Caki2 (cell line): ENCODE results near the gene STAP1. TPM values are rescaled to one million over a fixed set of nuclear protein-coding genes. Genes with fewer than 3 reads are reported as not detected.
"Not testable (repeated sequence)": the region's sequence is repeated elsewhere in the genome, so short reads cannot be mapped to it uniquely, and the experiment has no call there.

ENCODE experiments used
- DNase-seq: peaks from one replicate; pipeline ENCODE4 v3.0.0-alpha.2; 2015; ENCODE audit warnings: low read depth
- in situ Hi-C: cut with HindIII; loops from 2 replicates; pipeline ENCODE4 v1.10.0; 2016; ENCODE audit warnings: low sequenced_read_pairs, low pct_unique_long_range_greater_than_20kb, mixed read lengths
- total RNA-seq: library from RNA; depleted of rRNA; stranded (reverse); fragments of >200 nt; shearing (Covaris generic); gene quantifications from 2 replicates; pipeline ENCODE4 v1.2.3, GENCODE V29; 2014; ENCODE audit warnings: low replicate concordance; rRNA removed

STAP1 gene, protein sequence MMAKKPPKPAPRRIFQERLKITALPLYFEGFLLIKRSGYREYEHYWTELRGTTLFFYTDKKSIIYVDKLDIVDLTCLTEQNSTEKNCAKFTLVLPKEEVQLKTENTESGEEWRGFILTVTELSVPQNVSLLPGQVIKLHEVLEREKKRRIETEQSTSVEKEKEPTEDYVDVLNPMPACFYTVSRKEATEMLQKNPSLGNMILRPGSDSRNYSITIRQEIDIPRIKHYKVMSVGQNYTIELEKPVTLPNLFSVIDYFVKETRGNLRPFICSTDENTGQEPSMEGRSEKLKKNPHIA
- total RNA-seq: not detected in 2 replicates

DNA sequence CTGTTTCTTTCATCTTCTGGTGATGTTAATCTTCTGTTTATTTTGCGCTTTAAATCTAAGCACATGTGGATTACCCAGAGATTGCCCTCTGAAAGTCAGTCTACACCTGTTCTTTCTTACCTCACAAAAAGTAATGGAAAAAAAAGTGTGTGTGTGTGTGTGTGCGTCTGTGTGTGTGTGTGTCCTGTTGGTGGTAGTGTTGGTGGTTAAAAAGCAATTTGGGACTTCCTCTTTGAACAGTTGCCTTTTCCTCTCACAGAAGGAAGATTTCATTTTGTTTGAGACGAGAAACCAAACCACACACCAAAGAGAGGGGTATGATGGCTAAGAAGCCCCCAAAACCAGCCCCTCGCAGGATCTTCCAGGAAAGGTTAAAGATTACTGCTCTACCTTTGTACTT, at the start of gene STAP1:
TSS of gene STAP1 (plus strand) at position 235 of the 400 bp plus-strand sequence. CDS start at position 318, 83 bp downstream.
- in situ Hi-C loops: no loop called here
- DNase-seq: no peak

DNA sequence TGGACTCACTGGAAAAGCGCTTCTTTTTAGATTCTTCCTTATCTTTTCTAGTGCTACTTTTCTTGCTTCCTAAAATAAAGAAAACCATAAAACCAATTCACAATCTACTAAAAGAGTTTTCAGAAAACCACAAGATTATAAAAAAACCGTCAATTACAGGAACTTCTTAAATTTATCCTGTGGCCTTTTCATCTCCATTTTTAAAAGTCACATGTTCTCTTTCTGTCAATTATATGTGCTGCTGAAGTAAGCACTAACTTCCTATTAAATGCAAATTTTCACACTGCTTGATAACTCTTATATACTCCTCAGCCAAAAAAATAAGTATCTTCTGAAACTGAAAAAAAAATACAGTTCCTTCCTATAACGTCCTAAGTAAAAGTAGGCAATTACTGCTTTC, 46.0 kb upstream of the STAP1 start:
- in situ Hi-C loops: no loop called here
- no peak for DNase-seq

DNA sequence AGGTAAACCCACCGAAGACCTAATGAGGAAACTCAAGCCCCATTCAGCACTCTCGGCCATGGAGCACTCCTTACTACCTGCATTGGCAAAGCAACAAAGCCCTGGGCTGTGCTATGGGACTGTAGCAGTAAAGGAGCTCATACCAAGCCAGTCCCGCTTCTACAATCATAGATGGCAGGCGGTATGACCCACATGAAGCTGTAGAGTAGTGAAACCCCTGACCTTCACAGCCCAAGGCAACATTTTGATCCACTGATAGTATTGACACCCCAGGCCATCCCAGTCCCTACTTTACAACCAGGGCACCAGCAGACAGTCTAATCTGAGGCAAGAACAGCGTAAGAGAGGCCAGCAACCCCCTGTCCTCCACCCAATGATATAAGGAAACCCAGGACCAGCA, 38.4 kb upstream of the STAP1 start:
- in situ Hi-C loops: no loop called here
- DNase-seq: no peak

DNA sequence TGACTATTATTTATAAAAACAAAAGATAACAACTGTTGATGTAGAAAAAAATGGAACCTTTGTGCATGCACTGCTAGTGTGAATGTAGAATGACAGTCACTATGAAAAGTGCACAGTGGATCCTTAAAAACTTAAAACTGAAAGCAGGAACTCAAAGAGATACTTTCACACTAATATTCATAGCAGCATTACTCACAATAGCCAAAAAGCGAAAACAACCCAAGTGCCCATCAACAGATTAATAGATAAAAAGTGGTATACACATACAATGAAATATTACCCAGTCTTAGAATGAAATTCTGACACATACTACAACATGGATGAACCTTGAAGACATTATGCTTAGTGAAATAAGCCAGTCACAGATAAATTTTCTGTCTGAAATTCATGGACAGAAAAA, 37.0 kb upstream of the STAP1 start:
- DNase-seq: no peak
- in situ Hi-C loops: no loop called here

DNA sequence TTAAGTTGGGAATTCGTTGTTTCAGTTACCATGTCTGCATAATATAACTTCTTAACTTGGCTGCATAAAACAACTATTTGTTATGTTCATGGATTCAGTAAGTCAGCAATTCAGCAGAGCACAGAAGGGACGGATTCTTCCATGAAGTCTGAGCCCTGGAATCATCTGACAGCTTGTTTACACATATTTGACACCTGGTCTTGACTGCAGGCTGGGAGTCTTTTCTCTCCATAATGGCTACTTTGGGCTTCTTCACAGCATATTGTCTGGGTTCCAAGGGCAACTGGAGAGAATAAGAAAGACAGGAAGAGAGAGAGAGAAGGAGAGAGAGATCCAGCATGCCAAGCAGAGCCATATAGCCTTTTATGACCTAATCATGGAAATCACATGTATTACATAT, 36.3 kb upstream of the STAP1 start:
- in situ Hi-C loops: no loop called here
- no peak for DNase-seq

DNA sequence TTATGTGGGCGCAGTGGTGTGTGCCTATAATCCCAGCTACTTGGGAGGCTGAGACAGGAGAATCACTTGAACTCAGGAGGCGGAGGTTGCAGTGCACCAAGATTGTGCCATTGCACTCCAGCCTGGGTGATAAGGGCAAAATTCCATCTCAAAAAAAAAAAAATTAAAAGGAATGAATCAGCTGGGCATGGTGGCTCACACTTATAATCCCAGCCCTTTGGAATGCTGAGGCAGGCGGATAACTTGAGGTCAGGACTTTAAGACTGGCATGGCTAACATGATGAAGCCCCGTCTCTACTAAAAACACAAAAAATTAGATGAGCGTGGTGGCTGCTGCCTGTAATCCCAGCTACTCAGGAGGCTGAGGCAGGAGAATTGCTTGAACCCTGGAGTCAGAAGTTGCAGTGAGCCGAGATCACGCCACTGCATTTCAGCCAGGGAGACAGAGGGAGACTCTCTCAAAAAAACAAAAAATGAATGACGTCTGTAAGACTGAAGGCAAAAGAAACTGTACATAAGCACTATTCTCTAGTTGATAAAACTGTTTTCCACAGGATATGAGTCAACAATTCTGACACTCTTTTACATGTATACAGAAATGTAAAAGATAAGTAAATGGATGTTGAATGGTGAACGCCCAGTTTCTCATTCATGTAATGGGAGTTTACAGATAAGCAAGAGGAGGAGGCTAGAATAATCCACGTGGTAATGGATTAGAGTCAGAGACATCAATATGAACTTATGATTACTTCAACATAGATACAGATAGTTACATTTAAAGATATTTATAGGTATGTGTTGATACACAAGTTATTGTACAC, 35.5 kb upstream of the STAP1 start:
- no peak for DNase-seq

DNA sequence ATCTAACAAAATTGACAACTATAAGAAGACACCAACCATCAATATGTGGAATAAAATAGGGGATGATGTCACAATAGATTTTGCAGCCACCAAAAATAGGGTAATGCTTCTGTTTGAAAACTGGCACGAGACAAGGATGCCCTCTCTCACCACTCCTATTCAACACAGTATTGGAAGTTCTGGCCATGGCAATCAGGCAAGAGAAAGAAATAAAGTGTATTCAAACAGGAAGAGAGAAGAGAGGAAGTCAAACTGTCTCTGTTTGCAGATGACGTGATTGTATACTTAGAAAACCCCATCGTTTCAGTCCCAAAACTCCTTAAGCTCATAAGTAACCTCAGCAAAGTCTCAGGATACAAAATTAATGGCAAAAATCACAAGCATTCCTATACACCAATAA, 34.4 kb upstream of the STAP1 start:
- DNase-seq, in situ Hi-C loops: not testable (repeated sequence)

More for the DNA sequence above, 35.5 kb upstream of the STAP1 start:
- in situ Hi-C loops: no loop called here

DNA sequence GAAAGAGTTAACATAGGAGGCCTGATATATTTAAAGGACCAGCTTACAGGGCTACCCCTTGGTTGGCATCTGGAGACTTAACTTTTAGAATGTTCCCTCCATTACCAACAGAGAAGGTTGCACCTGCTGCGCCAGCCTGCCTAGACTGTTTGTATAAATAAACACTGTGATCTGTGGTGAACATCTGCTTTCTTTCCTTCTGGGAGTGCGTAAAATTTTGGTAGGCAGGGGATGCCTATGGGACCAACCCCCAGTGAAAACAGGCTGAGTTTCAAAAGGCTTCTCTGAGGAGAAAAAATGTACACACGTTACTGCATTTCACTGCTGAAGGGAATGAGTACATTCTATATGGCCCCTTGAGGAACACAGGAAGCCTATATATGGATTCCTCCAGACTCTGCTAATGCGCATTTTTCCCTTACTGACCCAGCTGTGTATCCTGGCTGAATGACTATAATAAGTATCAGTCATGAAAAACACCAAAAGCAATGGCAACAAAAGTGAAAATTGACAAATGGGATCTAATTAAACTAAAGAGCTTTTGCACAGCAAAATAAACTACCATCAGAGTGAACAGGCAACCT, 27.1 kb upstream of the STAP1 start:
- no peak for DNase-seq
- in situ Hi-C loops: no loop called here

DNA sequence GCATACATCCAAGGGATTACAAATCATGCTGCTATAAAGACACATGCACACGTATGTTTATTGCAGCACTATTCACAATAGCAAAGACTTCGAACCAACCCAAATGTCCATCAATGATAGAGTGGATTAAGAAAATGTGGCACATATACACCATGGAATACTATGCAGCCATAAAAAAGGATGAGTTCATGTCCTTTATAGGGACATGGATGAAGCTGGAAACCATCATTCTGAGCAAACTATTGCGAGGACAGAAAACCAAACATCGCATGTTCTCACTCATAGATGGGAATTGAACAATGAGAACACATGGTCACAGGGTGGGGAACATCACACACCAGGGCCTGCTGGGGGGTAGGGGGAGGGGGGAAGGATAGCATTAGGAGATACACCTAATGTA, 26.1 kb upstream of the STAP1 start:
- in situ Hi-C loops: not testable (repeated sequence)

DNA sequence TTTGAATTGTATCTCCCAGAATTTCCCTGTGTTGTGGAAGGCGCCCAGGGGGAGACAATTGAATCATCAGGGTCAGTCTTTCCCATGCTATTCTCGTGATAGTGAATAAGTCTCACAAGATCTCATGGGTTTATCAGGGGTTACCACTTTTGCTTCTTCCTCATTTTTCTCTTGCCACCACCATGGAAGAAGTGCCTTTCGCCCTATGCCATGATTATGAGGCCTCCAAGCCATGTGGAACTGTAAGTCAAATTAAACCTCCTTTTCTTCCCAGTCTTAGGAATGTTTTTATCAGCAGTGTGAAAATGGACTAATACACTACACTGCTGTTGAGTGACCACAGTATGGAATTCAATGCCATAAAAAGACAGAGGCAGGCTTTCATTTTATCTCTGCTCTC, 25.4 kb upstream of the STAP1 start:
- no peak for DNase-seq
- in situ Hi-C loops: no loop called here

More for the DNA sequence above, 26.1 kb upstream of the STAP1 start:
- DNase-seq: not testable (repeated sequence)

DNA sequence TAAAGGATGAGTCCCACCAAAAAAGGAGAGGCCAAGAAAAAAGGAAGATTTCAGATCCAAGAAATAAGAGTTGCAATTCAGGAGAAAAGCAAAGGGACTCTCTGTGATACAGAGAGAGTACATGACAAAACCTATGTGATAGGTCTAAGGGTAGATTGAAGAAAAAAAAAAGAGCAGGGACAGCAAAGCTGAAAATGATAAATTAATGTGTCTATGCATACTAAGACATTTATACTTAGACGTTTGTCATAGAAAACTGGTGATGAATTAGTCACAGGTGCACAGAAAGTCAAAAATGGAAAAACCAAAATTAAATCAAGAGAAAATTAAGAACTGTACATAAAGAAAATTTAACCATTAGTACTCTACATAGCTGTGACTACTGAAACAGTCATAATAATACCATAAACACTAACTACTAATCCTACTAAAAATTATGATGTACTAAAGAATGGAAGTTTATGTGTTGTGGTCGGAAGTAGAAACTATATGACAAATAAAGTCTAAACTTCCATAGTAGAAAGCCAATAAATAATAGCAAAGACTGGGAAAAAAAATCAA, 23.2 kb upstream of the STAP1 start:
- no peak for DNase-seq
- in situ Hi-C loops: no loop called here

DNA sequence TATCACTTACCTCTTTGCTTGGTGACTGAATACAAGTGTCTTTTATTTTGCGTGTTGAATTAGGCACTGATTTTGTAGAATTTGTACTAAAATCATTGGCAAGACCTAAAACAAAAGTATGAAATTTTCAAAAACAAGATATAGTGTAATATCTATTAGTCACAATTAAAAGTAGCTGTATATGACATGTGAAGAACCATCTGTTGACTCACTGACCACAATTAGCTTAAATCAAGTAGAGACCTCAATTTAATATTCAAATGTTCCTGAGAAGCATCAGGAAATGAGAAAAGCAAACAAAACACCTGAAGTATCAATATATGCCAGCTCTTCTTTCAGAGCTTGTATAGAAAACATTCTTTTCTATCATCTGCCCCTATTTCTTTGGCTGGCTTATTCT, 18.7 kb upstream of the STAP1 start:
- in situ Hi-C loops: no loop called here

DNA sequence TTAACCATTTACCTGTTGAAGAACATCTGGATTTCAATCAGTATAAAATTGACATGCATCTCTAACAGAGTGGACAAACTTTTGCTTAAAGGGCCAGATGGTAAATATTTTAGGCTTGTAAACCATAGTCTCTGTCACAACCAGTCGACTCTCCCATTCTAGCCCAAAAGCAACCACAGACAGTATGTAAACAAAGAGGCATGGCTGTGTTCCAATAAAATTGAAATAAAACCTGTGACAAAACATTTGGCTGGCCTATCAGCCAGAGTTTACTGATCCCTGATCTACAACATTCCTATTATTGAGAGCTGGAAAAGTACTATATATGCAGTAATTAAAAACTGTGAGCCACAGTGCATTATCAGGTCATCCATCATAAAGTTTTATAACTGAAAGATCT, 16.5 kb upstream of the STAP1 start:
- in situ Hi-C loops: no loop called here
- no peak for DNase-seq

More for the DNA sequence above, 18.7 kb upstream of the STAP1 start:
- no peak for DNase-seq

DNA sequence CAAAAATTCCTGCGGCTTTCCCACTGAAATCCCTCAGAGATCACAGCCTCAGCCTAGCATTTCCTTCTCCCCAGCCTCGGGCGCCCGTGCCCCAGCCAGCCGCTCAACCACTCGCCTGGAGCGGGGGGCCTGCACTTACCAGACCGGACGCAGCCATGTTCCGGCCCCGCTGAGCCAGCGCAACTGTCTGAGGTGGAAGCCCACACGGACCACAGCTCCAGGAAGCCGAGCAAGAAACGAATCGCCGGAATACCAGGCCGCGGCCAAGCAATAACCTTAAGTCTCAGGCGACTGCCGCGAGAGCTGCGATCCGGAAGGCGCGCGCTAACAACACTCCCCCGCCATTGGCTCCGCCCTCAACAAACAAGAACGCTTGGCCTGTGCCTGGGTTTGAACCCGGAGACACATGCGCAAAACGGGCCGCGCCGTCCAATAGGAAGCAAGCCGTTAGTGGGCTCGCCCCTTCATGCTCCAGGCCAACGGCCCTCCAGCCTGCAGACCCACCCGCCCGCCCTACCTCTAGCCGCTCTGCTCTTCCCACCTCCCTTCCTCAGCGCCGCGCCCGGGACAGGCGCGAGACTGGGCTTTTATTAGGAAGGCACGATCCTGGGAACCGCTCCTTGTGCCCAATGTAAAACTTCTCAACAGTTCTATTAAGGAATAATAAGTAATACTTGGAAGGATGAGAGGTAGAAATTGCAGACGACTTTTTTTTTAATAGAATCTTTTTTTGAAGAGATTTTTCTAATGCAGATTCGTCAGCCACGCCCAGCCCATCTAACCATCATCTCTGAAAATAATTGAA, 13.1 kb upstream of the STAP1 start, which contains the start of gene CENPC:
TSS of gene CENPC (minus strand) at position 305 of the 805 bp plus-strand sequence. CDS start at position 157, 148 bp downstream.
- in situ Hi-C loops: no loop called here

DNA sequence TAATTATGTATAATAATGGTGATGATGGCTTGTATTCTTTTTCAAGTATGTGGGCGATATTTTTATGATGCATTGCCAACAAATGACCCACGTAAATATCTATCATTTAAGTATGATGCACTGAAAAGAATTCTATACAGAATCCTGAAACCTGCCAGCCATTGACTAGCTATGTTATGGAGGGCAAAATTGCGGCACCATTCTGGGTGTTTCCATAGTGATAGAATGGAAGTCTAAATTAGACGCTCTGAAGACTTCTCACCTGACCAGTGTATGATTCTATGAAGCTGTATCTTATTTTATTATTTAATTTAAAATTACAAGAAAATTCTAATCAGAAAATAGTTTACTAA, 12.5 kb upstream of the STAP1 start:
- in situ Hi-C loops: no loop called here
- DNase-seq: no peak

More for the DNA sequence above, 13.1 kb upstream of the STAP1 start, which contains the start of gene CENPC:
- DNase-seq: peak; percentile 94

DNA sequence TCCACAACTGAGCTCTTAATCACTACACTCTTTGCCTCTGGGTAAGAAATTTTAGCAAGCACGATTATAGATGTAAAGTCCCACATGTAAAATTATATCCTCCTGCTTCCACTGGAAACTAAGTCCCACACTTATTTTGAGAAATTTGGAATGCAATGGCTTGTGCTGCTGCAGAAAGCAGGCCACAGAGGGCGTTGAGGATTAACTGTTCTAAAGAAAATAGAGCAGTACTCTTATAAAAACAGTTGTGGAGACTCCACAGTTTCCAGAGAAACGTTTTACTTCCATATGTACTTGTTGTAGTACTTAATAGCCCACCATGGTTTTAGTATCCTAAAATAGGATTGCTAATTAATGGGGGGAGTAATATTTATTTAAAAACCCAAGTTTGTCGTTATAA, 11.6 kb upstream of the STAP1 start:
- in situ Hi-C loops: no loop called here
- DNase-seq: no peak

DNA sequence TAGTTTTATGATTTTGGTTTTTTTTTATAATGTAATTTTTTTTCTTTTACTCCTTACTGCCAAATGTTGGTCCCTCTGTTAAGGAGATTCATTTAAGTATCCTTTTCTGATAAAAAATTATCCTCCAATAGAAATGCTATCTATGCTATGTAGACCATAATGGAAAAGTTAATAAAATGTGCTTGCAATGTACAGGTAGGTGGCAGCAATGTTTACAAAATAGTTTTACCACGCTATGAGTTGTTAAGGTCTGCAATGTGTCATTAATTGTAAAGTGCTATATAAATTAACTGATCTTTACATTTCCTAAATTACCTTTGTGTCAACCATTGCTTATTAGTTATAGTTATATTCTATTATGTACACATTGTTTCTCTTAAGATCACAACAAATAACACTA, 9.4 kb upstream of the STAP1 start:
- no peak for DNase-seq
- in situ Hi-C loops: no loop called here

DNA sequence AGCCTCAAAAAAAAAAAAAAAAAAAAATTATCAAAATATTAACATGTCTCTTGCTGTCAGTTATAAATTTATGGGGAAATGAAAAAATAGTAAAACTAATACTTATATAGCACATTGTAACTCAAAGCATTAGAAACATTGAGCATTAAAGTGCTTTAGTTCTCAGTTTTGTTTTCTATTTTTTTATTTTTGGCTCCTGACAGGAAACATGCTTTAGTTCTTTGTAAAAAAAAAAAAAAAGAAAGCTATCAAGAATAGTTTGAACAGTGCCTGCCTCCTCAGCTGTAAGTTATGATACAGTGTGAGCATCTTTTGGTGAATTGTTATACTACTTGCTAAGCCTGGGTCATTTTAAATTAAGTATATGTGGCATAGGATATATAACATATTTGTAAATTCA, 8.1 kb upstream of the STAP1 start:
- in situ Hi-C loops: no loop called here
- DNase-seq: no peak
